ENCODE measurements around the gene MRPS18A. TPM values are rescaled to one million over a fixed set of nuclear protein-coding genes. Genes with fewer than 3 reads are reported as not detected.
"Not testable (repeated sequence)": the region's sequence is repeated elsewhere in the genome, so short reads cannot be mapped to it uniquely, and the experiment has no call there.

MRPS18A gene
- total RNA-seq, 4 donors from 2014 or later, result 38.1 to 45.8 (median 43.9) TPM

DNA sequence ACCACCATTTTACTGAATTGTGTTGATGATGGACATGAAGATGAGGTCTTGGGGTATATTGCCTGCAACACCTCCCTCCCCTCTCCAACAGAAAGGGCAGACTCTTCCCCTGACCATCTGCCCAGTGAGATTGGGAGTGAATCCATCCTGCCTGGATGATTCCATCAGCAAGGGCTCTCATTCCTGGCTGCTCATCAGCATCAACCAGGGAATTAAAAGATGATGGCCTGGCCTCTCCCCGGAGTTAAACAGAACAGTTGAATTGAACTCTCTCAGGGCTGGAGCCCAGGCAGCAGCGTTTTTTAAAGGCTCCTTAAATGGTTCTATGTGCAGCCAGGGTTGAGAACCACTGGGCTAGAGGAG is 14.6 kb upstream of the MRPS18A start:
- H3K4me1 ChIP-seq, result peaks cover 0 to 72% (median 33%) of the 10 kb centered on the region in 4 donors
- H3K36me3 ChIP-seq, result no peaks in the 10 kb centered on the region
- H3K4me3 ChIP-seq, result no peak overlapping the region
- no peaks in the 10 kb centered on the region for H3K9me3 ChIP-seq
- TF ChIP-seq EP300 (IDR thresholded peaks at IDR 0.05) (no peak), POLR2A (IDR thresholded peaks at IDR 0.05) (no peak)
- TF ChIP-seq, protein P1, sequence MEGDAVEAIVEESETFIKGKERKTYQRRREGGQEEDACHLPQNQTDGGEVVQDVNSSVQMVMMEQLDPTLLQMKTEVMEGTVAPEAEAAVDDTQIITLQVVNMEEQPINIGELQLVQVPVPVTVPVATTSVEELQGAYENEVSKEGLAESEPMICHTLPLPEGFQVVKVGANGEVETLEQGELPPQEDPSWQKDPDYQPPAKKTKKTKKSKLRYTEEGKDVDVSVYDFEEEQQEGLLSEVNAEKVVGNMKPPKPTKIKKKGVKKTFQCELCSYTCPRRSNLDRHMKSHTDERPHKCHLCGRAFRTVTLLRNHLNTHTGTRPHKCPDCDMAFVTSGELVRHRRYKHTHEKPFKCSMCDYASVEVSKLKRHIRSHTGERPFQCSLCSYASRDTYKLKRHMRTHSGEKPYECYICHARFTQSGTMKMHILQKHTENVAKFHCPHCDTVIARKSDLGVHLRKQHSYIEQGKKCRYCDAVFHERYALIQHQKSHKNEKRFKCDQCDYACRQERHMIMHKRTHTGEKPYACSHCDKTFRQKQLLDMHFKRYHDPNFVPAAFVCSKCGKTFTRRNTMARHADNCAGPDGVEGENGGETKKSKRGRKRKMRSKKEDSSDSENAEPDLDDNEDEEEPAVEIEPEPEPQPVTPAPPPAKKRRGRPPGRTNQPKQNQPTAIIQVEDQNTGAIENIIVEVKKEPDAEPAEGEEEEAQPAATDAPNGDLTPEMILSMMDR (IDR thresholded peaks at IDR 0.05), result no peak
- no peak for DNase-seq (ENCODE audit: low spot score in 2 of 2)
- 3 to 9% methylated on average over 2 of the region's 2 CpGs for WGBS, 2 donors
- H3K27me3 ChIP-seq, result no peaks in the 10 kb centered on the region
- H3K27ac ChIP-seq, result peak overlapping the region; percentile 64 to 94 (median 82)

DNA sequence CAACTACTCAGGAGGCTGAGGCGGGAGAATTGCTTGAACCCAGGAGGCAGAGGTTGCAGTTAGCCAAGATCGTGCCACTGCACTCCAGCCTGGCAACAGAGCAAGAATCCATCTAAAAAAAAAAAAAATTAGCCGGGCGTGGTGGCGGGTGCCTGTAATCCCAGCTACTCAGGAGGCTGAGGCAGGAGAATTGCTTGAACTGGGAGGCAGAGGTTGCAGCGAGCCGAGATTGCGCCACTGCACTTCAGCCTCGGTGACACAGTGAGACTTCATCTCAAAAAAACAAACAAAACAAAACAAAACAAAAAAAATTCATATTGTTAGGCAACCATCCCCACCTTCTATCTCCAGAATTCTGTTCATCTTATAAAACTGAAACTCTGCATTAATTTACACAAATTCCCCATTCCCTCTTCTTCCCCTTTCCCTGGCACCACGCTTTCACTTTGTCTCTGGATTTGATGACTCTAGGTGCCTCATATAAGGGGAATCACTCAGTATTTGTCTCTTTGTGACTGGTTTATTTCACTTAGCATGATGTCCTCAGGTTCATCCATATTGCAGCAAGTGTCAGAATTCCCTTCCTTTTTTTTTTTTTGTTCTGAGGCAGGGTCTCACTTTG is 13.5 kb upstream of the MRPS18A start:
- not testable (repeated sequence) for DNase-seq (ENCODE audit: low spot score in 2 of 2); H3K36me3 ChIP-seq; H3K27me3 ChIP-seq; H3K4me3 ChIP-seq; H3K9me3 ChIP-seq
- H3K4me1 ChIP-seq, result peaks cover 0 to 61% (median 31%) of the 10 kb centered on the region in 4 donors
- 90% methylated on average over 10 of the region's 10 CpGs for WGBS, 2 donors
- peak overlapping the region in 1 of 4 donors; percentile 89 for H3K27ac ChIP-seq

DNA sequence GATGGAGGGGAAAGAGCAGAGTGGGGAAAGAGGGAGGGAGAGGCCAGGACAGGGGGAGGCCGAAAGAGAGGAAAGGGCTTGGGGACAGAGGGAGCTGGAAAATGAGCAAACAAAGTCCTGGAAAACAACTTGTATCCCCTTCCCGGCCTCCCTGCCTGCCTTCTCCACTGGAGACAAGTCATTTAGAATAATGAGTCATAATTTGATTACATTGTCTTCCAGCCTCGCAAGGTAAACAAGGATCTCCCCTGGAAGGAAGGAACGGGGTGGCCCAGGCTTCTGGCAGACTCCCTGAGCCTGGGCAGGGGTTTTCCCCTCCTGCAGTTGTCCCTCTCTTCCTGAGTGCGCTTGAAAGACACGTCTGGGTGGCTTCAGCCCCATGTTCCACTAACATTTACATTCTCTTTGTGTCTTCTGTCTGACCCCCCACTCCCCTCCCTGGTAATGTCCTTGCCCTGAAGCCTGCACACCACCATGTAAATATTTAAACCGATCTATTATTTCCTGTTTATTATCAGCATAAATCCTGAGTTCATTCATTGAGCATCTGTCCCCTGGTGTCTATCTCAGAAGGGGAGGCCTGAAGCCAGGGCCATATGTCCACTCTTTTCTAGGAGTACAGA is 12.1 kb upstream of the MRPS18A start:
- H3K4me1 ChIP-seq, result peaks cover 0 to 48% (median 25%) of the 10 kb centered on the region in 4 donors
- H3K4me3 ChIP-seq, result no peak overlapping the region
- no peaks in the 10 kb centered on the region for H3K9me3 ChIP-seq
- no peaks in the 10 kb centered on the region for H3K36me3 ChIP-seq
- H3K27me3 ChIP-seq, result no peaks in the 10 kb centered on the region
- peak overlapping the region in 1 of 4 donors; percentile 54 for H3K27ac ChIP-seq
- peak in 1 of 2 donors; percentile 10 for TF ChIP-seq EP300 (IDR thresholded peaks at IDR 0.05)
- TF ChIP-seq, protein P1 (IDR thresholded peaks at IDR 0.05), result no peak
- WGBS, 2 donors, result 61 to 64% methylated on average over 7 of the region's 7 CpGs
- no peak for DNase-seq (ENCODE audit: low spot score in 2 of 2)

DNA sequence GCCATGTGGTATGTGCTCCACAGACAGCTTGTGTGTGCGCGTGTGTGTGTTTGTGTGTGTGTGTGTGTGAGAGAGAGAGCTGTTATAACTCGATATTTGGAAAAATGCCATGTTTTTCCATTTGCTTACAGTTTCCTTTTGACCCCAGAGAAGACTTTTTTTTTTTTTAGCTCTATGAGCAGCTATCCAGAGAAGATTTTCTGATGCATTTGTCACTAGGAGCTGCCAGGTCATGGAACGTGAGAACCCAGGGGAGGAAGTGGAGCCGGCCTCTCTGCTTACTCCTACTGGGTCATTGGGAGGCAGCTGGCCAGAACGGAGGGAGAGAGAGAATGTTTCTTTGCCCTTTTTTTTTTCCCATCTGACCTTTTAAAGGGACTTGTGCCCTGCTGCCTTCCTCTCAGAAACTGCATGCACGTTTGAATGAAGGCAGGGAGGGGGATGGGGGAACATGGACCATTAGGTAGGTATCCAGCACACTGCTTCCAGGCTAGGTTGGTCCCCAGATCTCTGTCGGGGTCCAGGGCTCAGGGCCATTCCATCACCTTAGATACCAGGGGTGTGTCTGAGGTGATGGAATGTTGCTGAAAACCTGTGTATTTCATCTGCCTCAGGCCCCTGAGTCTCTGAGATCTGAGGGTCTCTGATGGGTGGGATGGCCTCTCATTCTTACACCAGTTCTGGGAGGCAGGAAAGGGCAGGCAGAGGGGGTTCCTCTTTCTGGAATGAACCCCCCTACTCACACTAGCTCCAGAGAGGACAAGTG is 11.2 kb upstream of the MRPS18A start:
- Histone ChIP-seq H3K27me3 (peaks cover 0 to 4% of the 10 kb centered on the region in 2 donors), H3K36me3 (no peaks in the 10 kb centered on the region), H3K4me3 (no peak overlapping the region), H3K27ac (peak overlapping the region in 1 of 4 donors; percentile 54), H3K4me1 (peaks cover 0 to 43% (median 23%) of the 10 kb centered on the region in 4 donors), H3K9me3 (no peaks in the 10 kb centered on the region)
- TF ChIP-seq EP300 (IDR thresholded peaks at IDR 0.05) (no peak), POLR2A (IDR thresholded peaks at IDR 0.05) (no peak)
- TF ChIP-seq, protein P1 (IDR thresholded peaks at IDR 0.05), result no peak
- WGBS, 2 donors, result 14 to 23% methylated on average over 8 of the region's 8 CpGs
- peak; percentile 54 for DNase-seq (ENCODE audit: low spot score in 2 of 2)

DNA sequence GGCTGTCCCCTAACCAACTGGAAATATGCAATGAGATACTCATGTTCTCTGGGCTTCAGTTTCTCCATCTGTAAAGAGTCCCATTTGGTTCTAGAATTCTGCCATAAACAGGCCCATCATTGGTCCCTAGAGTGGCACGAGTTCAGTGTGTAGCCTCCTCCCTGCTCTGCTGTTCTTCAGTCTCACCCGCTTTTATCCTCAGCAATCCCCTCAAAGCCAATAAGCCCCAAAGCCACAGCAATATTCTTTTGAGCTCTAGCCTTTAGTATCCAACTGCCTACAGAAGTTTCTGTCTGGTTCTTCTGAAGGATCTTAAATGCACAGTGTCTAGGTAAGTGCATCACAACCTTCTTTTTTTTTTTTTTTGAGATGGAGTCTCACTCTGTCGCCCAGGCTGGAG is 9.8 kb upstream of the MRPS18A start:
- TF ChIP-seq POLR2A (IDR thresholded peaks at IDR 0.05) (no peak), EP300 (IDR thresholded peaks at IDR 0.05) (no peak)
- TF ChIP-seq, protein P1 (IDR thresholded peaks at IDR 0.05), result no peak
- H3K4me1 ChIP-seq, result peaks cover 0 to 30% (median 16%) of the 10 kb centered on the region in 4 donors
- no peak for DNase-seq (ENCODE audit: low spot score in 2 of 2)
- WGBS, 2 donors, result 89 to 90% methylated on average over 3 of the region's 3 CpGs
- H3K36me3 ChIP-seq, result no peaks in the 10 kb centered on the region
- no peak overlapping the region for H3K4me3 ChIP-seq
- H3K27ac ChIP-seq, result no peak overlapping the region
- H3K9me3 ChIP-seq, result no peaks in the 10 kb centered on the region
- H3K27me3 ChIP-seq, result peaks cover 0 to 9% of the 10 kb centered on the region in 2 donors

All from tibial nerve (tissue), 4 donors.